NCI-H446 treated with DMSO at 0.1 percent for 48 hours (cell line): Measurements from ENCODE around the gene KIAA0753.

Source experiments
- DNase-seq: peaks from one replicate; lab custom pipeline; 2025; lab: John Stamatoyannopoulos, UW

Gene KIAA0753

GRCh38 chr17:6640536-6641246 lies at the start of gene KIAA0753, which contains the start of gene TXNDC17:
Gene KIAA0753, minus strand, starts transcription at chr17:6640711. Its CDS starts 5,608 bp downstream, at chr17:6635103.
Gene TXNDC17, plus strand, starts transcription at chr17:6641060. Its CDS starts 23 bp downstream, at chr17:6641083.
- DNase-seq, result peak; percentile 67

- no peak for DNase-seq
Measured at GRCh38 chr17:6688944-6689343, 48.4 kb upstream of the KIAA0753 start.

- DNase-seq, result no peak
Measured at GRCh38 chr17:6686026-6686425, 45.5 kb upstream of the KIAA0753 start.

GRCh38 chr17:6684881-6685767 lies 44.6 kb upstream of the KIAA0753 start:
- no peak for DNase-seq

GRCh38 chr17:6684460-6684783 lies 43.9 kb upstream of the KIAA0753 start:
- no peak for DNase-seq

GRCh38 chr17:6683730-6684459 lies 43.4 kb upstream of the KIAA0753 start:
- no peak for DNase-seq

GRCh38 chr17:6683081-6683684 lies 42.7 kb upstream of the KIAA0753 start:
- DNase-seq, result no peak

GRCh38 chr17:6682339-6682738 lies 41.8 kb upstream of the KIAA0753 start:
- no peak for DNase-seq

- no peak for DNase-seq
Measured at GRCh38 chr17:6681671-6682070, 41.2 kb upstream of the KIAA0753 start.

- no peak for DNase-seq
Measured at GRCh38 chr17:6681176-6681575, 40.7 kb upstream of the KIAA0753 start.

GRCh38 chr17:6679241-6679640 lies 38.7 kb upstream of the KIAA0753 start:
- DNase-seq, result no peak

- DNase-seq, result no peak
Measured at GRCh38 chr17:6677946-6678345, 37.4 kb upstream of the KIAA0753 start.

GRCh38 chr17:6677158-6677831 lies 36.8 kb upstream of the KIAA0753 start:
- no peak for DNase-seq

- DNase-seq, result no peak
Measured at GRCh38 chr17:6676802-6677157, 36.3 kb upstream of the KIAA0753 start.

- no peak for DNase-seq
Measured at GRCh38 chr17:6675201-6675825, 34.8 kb upstream of the KIAA0753 start.

GRCh38 chr17:6674586-6674985 lies 34.1 kb upstream of the KIAA0753 start:
- no peak for DNase-seq

GRCh38 chr17:6671431-6671830 lies 30.9 kb upstream of the KIAA0753 start:
- no peak for DNase-seq

GRCh38 chr17:6670999-6671398 lies 30.5 kb upstream of the KIAA0753 start:
- DNase-seq, result no peak

GRCh38 chr17:6670571-6670970 lies 30.1 kb upstream of the KIAA0753 start:
- DNase-seq, result no peak

GRCh38 chr17:6669479-6670212 lies 29.1 kb upstream of the KIAA0753 start:
- no peak for DNase-seq
